HepG2 (cell line): ENCODE measurements around the gene NOXA1. TPM values are rescaled to one million over a fixed set of nuclear protein-coding genes. Genes with fewer than 3 reads are reported as not detected.

Source experiments
- ATAC-seq: fragments of 200-7000 bp; cut with Tn5 transposase; 3 replicates; pipeline ENCODE4 v1.9.1; 2020; ENCODE audit warnings: mild to moderate bottlenecking, moderate library complexity
- BruUV-seq: library from RNA; stranded (reverse); fragments of 400-500 nt; replicated peaks from 2 replicates; lab custom pipeline; 2021; lab: Mats Ljungman, UMichigan
- CTCF ChIA-PET: fragments of 300-600 bp; formaldehyde crosslinking; extraction: SDS; loops from one replicate; lab custom pipeline; 2021; ENCODE audit warnings: low total read pairs, inconsistent platforms, low intra/inter-chr PET ratio; lab: Yijun Ruan, JAX
- POLR2A ChIA-PET: fragments of 350-600 bp; sonication (Branson Sonifier 250); formaldehyde crosslinking; loops from one replicate; lab custom pipeline; 2020; ENCODE audit warnings: antibody characterized with exemption, inconsistent platforms; lab: Yijun Ruan, JAX
- DNase-seq: peaks from one replicate; pipeline ENCODE4 v3.0.0-alpha.2; 2015; ENCODE audit warnings: low spot score
- FAIRE-seq: peaks from 3 replicates; lab custom pipeline; 2011; peaks lifted over from hg19 to GRCh38; lab: Jason Lieb, UNC
- H2AFZ ChIP-seq: one replicate; pipeline ENCODE4 v1.6.1; 2011; ENCODE audit warnings: low read length, inconsistent platforms
- H3K27ac ChIP-seq: fragments of 300-600 bp; 3 replicates; pipeline ENCODE4 v1.8.0; 2011; ENCODE audit warnings: mixed run types, mild to moderate bottlenecking, mixed read lengths, low read length, inconsistent platforms; ENCODE audit not compliant: insufficient read depth; ENCODE audit errors: extremely low read length
- H3K27me3 ChIP-seq, 2 experiments: fragments of 200-600 bp in 1 of 2; 2 replicates in 1 of 2; 3 replicates in 1 of 2; pipeline versions ENCODE4 v1.6.0 to v1.8.0; 2011; ENCODE audit warnings: low read length in 2 of 2, mild to moderate bottlenecking in 2 of 2, moderate library complexity in 2 of 2, inconsistent platforms in 1 of 2; ENCODE audit not compliant: insufficient read depth in 2 of 2, control insufficient read depth in 1 of 2
- H3K36me3 ChIP-seq, 2 experiments: fragments of 200-600 bp in 1 of 2; replicated peaks in 1 of 2; 2 replicates in 1 of 2; 3 replicates in 1 of 2; pipeline versions ENCODE4 v1.5.1 to v1.8.0; 2011; ENCODE audit warnings: low read length in 2 of 2, inconsistent platforms in 1 of 2; ENCODE audit not compliant: insufficient read depth in 2 of 2, control insufficient read depth in 1 of 2
- H3K4me1 ChIP-seq: 2 replicates; pipeline ENCODE4 v1.5.1; 2012; ENCODE audit warnings: low read length, inconsistent platforms; ENCODE audit not compliant: insufficient read depth
- H3K4me2 ChIP-seq: 2 replicates; pipeline ENCODE4 v1.6.0; 2011; ENCODE audit warnings: low read depth, low read length, inconsistent platforms
- H3K4me3 ChIP-seq, 3 experiments: fragments of 200-600 bp in 1 of 3; sonication (generic), shearing (Covaris generic) in 1 of 3; replicated peaks in 1 of 3; 2 replicates each; pipeline ENCODE4 v1.5.1; 2011 to 2016; ENCODE audit warnings: low read length in 3 of 3, inconsistent platforms in 2 of 3, low read depth in 2 of 3, mild to moderate bottlenecking in 2 of 3, control low read depth in 1 of 3, mixed read lengths in 1 of 3; ENCODE audit not compliant: insufficient read depth in 1 of 3
- H3K79me2 ChIP-seq: one replicate; pipeline ENCODE4 v1.6.1; 2011; ENCODE audit warnings: low read length, inconsistent platforms; ENCODE audit not compliant: insufficient read depth
- H3K9ac ChIP-seq: 2 replicates; pipeline ENCODE4 v1.6.0; 2011; ENCODE audit warnings: mild to moderate bottlenecking, low read depth, low read length, inconsistent platforms; ENCODE audit not compliant: insufficient read depth
- H3K9me3 ChIP-seq: 2 replicates; pipeline ENCODE4 v1.5.1; 2012; ENCODE audit warnings: mild to moderate bottlenecking, low read length
- H4K20me1 ChIP-seq: 2 replicates; pipeline ENCODE4 v1.6.0; 2011; ENCODE audit warnings: inconsistent platforms, mild to moderate bottlenecking, low read length, moderate library complexity; ENCODE audit not compliant: insufficient read depth
- ARNT2 ChIP-seq: sonication (generic); formaldehyde crosslinking; IDR thresholded peaks from 2 replicates; pipeline ENCODE4 v1.8.0; 2022; ENCODE audit warnings: mild to moderate bottlenecking, low read depth, missing genetic modification reagents, moderate library complexity
- CEBPZ ChIP-seq: IDR thresholded peaks from 2 replicates; pipeline ENCODE4 v1.6.1; 2012; ENCODE audit warnings: low read length, improper control_type of control experiment
- IRX3 ChIP-seq: sonication (generic); formaldehyde crosslinking; IDR thresholded peaks from 2 replicates; pipeline ENCODE4 v1.8.1; 2023; ENCODE audit warnings: mild to moderate bottlenecking, low read depth, missing genetic modification reagents, borderline replicate concordance
- KAT7 ChIP-seq: IDR thresholded peaks from 2 replicates; pipeline ENCODE4 v1.6.1; 2018; ENCODE audit warnings: borderline replicate concordance, missing compliant biosample characterization
- PATZ1 ChIP-seq: sonication (generic); formaldehyde crosslinking; IDR thresholded peaks from 2 replicates; pipeline ENCODE4 v1.4.0; 2020; ENCODE audit warnings: missing genetic modification reagents
- YEATS2 ChIP-seq: sonication (generic); formaldehyde crosslinking; IDR thresholded peaks from 2 replicates; pipeline ENCODE4 v1.4.0; 2020; ENCODE audit warnings: missing genetic modification reagents, borderline replicate concordance
- ZNF276 ChIP-seq: sonication (generic); formaldehyde crosslinking; IDR thresholded peaks from 2 replicates; pipeline ENCODE4 v1.4.0; 2020; ENCODE audit warnings: mild to moderate bottlenecking, low read depth, missing genetic modification reagents
- ZNF75D ChIP-seq: sonication (generic); formaldehyde crosslinking; IDR thresholded peaks from 2 replicates; pipeline ENCODE4 v1.8.1; 2023; ENCODE audit warnings: missing genetic modification reagents, mild to moderate bottlenecking, borderline replicate concordance
- WGBS: methylation state at CpG from one replicate; pipeline ENCODE4 v1.1.6; 2017; ENCODE audit warnings: low lambda C conversion rate; 5-methylcytosine and 5-hydroxymethylcytosine counted together
- in situ Hi-C: cut with HindIII; loops from 2 replicates; pipeline ENCODE4 v1.10.0; 2017; ENCODE audit warnings: low pct_unique_long_range_greater_than_20kb; ENCODE audit not compliant: extremely low pct_ligation_motif_present
- intact Hi-C: fragments of 100-400 bp; cut with micrococcal nuclease; formaldehyde crosslinking; loops from one replicate; pipeline ENCODE4 v1.10.0; 2022; ENCODE audit not compliant: unreplicated experiment
- polyA plus RNA-seq, 8 experiments: library from polyadenylated mRNA; depleted of rRNA in 3 of 8; stranded (reverse) in 7 of 8; unstranded in 1 of 8; fragments of >200 nt; fragmentation: Illumina TruSeq in 4 of 8; extraction: Trizol in 4 of 8; gene quantifications; 2 replicates each; pipeline versions ENCODE4 v1.2.1 to v1.2.3, GENCODE V29; 2011 to 2016; ENCODE audit warnings: low read depth in 4 of 8, missing spikeins in 1 of 8, mixed read lengths in 1 of 8; ENCODE audit not compliant: insufficient read depth in 1 of 8
- total RNA-seq, 5 experiments: library from RNA; depleted of rRNA; stranded (reverse); fragments of >200 nt; fragmentation: Illumina TruSeq; extraction: Trizol; gene quantifications; 2 replicates each; pipeline ENCODE4 v1.2.3, GENCODE V29; 2016; ENCODE audit warnings: low read depth in 1 of 5
- TF ChIP-seq, protein P1 (sequence below): sonication (generic); formaldehyde crosslinking; IDR thresholded peaks from 2 replicates; pipeline ENCODE4 v1.5.0; 2020; ENCODE audit warnings: mild to moderate bottlenecking, missing genetic modification reagents

NOXA1 gene
- total and polyA plus RNA-seq, 2 of the 13 experiments (the other 11 are each of a cell fraction or from before 2014, with no cell fraction given), result 0.78 to 1.2 TPM

DNA sequence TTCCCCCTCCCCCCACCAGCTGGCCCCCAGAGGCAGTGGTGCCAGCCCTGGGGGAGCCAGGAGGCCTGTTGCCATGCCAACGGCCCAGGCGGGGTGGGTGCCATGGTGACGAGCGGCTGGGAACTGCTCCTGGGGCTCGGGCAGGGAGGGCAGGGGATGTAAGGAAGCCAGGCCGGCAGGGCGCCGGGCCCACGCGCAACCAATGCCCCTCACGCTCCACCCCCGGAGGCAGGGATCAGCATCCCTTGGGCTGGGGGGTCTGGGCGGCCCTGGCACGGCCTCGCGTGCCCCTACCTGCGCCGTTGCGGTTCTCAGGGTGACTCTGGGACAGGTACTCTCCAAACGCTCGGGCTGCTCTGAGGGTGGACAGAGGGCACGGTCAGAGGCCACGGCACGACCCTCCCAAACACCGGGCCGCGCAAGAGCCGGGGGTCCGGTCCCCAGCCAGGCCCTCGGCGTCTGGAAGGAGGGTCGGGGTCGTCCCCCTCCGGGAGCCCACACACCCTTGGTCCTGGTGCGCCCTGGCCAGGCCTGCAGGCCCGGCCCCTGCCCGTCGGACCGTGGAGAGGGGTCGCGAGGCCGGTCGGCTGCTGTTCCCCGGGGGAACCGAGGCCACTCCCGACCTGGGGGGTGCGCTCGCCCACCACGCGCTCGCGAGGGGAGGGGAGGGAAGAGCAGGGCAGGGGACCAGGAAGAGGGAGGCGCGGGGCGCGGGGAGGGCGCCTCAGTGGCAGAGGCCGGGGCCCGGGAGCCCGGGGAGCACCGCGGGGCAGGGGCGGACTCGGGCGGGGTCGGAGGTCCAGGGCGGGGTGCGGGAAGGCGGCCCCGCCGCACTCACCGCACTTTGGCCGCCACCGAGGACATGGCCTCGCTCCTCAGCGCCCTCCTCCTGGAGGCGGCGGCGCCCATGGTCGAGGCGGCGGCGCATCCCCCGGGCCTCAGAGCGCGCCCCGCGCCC, 35.3 kb downstream of the NOXA1 start (continued):
- TF ChIP-seq CEBPZ (no peak), PATZ1 (CRISPR knock-in tag) (peak; percentile 25; the same call in 1 of the 2 replicates)
- TF ChIP-seq, all 625 proteins: peak for 47

GRCh38 chr9:137459152-137459600, 36.0 kb downstream of the NOXA1 start, which contains the start of gene NSMF:
Gene NSMF (minus strand): TSS chr9:137459334. CDS start chr9:137459102, 232 bp downstream.
- peak; percentile 77 for DNase-seq
- ChIA-PET CTCF (no interaction called here), POLR2A (interaction anchor here (0.6 to 1.9 kb wide), 9 partner anchors 10 to 1096 kb away, joined by 3 to 12 read pairs (median 3); partner anchors contain the start of genes ENTPD8, EXD3, NOXA1 and TUBB4B)
- Histone ChIP-seq H3K9me3 (no peaks in the 10 kb centered on the region), H2AFZ (no peak within 1 kb of the TSS), H3K4me3 (peak within 1 kb of the TSS; percentile 68 to 95 (median 95)), H3K4me1 (peaks cover 81% of the 10 kb centered on the region), H3K27me3 (no peaks in the 10 kb centered on the region), H3K9ac (peak within 1 kb of the TSS; percentile 97), H3K27ac (peak within 1 kb of the TSS; percentile 99), H4K20me1 (peaks cover 11% of the 10 kb centered on the region; the same call in 1 of the 2 replicates), H3K79me2 (peaks cover 28% of the 10 kb centered on the region), H3K4me2 (peak within 1 kb of the TSS; percentile 96), H3K36me3 (peaks cover 4 to 19% of the 10 kb centered on the region in 2 experiments; a peak in 4 of 5 replicates)
- peak; percentile 24 for ATAC-seq
- 1% methylated on average over 12 of the region's 62 CpGs for WGBS
- BruUV-seq, result no TSS peak
- in situ Hi-C loops (no loop called here), intact Hi-C loops (no loop called here)
- peak; percentile 18 for FAIRE-seq
- TF ChIP-seq ARNT2 (CRISPR knock-in tag) (no peak), ZNF276 (CRISPR knock-in tag) (no peak), KAT7 (CRISPR knock-in tag) (no peak), YEATS2 (CRISPR knock-in tag) (0 out of 2 replicates have a peak, but pooled peaks have one; percentile 24), IRX3 (CRISPR knock-in tag) (no peak), ZNF75D (CRISPR knock-in tag) (no peak)
- TF ChIP-seq, protein P1, sequence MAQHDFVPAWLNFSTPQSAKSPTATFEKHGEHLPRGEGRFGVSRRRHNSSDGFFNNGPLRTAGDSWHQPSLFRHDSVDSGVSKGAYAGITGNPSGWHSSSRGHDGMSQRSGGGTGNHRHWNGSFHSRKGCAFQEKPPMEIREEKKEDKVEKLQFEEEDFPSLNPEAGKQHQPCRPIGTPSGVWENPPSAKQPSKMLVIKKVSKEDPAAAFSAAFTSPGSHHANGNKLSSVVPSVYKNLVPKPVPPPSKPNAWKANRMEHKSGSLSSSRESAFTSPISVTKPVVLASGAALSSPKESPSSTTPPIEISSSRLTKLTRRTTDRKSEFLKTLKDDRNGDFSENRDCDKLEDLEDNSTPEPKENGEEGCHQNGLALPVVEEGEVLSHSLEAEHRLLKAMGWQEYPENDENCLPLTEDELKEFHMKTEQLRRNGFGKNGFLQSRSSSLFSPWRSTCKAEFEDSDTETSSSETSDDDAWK (CRISPR knock-in tag), result no peak
